GM21576 (cell line): ENCODE data around the gene HPDL.

Source experiments
- ATAC-seq: cut with Tn5 transposase; IDR thresholded peaks from one replicate; pipeline ENCODE4 v1.9.1; 2021; ENCODE audit warnings: mild to moderate bottlenecking, moderate library complexity; ENCODE audit not compliant: unreplicated experiment

Gene HPDL

DNA sequence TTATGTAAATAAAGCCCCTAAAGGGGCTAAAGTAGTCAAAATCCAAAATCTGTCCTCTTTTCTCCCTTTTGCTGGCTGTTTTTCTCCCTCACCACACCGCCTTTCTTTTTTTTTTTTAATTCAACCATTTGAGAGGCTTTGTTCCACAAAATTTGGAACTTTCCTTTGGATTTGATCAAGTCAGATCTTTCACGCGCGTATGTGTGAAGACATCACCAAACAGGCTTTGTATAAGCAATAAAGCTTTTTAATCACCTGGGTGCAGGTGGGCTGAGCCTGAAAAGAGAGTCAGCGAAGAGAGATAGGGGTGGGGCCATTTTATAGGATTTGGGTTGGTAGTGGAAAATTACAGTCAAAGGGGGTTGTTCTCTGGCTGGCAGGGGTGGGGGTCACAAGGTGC, 5.3 kb upstream of the HPDL start:
- ATAC-seq: no peak

DNA sequence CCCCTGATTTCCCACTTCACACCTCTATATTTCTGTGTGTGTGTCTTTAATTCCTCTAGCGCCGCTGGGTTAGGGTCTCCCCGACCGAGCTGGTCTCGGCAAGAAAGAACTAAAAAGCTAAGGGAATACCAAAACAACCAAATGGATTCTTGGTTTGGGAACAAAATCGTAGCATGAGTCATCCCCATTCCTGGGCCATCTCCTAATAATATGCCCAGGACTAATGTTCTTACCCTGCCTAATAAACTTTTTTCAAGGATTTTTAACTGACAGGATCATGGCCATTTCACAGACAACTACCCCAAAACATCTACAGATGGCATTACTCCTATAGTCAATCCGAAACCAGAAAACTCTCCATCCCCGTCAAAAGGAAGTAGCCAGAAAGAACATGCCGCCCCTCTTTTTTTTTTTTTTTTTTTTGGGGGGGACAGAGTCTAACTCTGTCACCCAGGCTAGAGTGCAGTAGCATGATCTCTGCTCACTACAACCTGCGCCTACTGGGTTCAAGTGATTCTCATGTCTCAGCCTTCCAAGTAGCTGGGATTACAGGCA, 4.1 kb upstream of the HPDL start:
- no peak for ATAC-seq

DNA sequence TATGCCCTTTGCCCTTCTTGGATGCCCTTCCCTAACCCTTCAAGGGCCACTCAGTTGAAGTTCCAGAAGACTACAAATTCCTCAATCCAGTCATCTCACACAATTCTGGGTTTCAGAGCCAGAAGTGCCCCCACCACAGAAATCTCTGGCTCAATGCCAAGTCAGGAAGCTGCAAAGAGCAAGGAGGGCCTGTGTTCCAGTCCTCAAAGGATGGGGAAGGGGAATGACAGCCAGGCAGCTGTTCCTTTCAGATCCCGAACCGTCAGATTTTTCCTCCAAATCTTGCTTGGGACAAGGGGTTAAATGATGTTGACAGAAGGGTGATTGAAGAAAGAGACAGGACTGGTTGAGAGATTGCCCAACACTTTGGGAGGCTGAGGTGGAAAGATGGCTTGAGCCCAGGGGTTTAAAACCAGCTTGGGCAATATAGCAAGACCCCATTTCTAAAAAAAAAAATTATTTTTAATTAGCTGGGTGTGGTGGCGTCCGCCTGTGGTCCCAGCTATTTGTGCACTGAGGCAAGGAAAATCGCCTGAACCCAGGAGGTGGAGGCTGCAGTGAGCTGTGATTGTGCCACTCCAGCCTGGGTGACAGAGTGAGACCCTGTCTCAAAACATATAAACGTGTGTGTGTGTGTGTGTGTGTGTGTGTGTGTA, 716 bp upstream of the HPDL start:
- no peak for ATAC-seq

DNA sequence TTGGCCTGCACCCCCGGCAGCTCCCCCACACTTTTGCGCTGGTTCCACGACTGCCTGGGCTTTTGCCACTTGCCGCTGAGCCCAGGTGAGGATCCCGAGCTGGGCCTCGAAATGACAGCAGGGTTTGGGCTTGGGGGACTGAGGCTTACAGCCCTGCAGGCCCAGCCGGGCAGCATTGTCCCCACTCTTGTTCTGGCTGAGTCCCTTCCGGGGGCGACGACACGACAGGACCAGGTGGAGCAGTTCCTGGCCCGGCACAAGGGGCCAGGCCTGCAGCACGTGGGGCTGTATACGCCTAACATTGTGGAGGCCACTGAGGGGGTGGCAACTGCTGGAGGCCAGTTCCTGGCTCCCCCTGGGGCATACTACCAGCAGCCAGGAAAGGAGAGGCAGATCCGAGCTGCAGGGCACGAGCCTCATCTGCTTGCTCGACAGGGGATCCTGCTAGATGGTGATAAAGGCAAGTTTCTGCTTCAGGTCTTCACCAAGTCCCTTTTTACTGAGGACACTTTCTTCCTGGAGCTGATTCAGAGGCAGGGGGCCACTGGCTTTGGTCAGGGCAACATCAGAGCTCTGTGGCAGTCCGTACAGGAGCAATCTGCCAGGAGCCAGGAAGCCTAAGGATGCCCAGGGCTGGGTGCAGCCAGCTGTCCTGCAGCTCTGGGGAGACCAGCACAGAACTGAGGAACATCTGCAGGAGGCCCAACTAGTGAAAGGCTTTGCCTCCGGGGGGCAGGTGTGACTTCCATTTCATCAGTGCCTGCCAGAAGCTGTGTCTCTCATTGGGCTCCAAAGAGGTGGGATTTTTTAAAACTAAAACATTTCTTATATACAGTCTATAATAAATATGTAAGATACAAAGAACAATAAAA, 1.2 kb downstream of the HPDL start:
- ATAC-seq: no peak

DNA sequence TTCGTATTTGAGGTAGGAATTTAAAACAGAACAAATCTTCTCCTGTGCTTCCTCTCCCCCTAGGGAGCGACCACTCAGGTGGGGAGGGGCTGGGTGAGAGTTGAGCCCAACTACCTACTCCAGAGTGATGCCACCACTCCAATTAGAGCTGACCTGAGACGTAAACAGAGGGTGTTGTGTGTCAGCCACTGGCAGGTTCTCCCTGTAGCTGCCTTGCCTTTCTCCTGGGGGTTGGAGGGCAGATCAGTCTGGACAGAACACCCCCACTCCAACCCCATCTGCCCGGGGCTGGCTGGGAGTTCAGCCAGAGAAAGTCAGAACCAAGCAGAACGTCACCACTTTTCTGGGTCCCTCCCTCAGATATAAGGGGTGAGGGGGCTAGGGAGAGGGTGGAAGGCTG, 2.0 kb downstream of the HPDL start:
- no peak for ATAC-seq

DNA sequence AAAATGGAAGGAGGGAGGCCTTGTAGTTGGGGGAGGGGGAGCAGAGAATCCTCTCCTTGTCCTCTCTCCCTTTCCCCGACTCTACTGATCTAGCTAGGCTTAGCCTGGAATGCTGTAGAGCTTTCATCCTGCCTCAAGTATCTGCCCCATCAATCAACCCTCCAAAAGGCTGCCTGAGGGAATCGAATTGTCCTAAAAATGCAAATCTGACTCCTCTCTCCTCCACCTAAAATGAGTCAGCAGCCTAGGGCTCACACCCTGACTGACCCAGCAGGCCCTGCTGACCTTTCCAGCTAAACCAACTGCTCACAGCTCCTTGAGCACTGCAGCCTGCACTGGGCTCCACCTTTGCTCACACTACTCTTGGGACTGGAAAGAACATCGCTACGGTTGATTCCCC, 2.8 kb downstream of the HPDL start:
- ATAC-seq: no peak

DNA sequence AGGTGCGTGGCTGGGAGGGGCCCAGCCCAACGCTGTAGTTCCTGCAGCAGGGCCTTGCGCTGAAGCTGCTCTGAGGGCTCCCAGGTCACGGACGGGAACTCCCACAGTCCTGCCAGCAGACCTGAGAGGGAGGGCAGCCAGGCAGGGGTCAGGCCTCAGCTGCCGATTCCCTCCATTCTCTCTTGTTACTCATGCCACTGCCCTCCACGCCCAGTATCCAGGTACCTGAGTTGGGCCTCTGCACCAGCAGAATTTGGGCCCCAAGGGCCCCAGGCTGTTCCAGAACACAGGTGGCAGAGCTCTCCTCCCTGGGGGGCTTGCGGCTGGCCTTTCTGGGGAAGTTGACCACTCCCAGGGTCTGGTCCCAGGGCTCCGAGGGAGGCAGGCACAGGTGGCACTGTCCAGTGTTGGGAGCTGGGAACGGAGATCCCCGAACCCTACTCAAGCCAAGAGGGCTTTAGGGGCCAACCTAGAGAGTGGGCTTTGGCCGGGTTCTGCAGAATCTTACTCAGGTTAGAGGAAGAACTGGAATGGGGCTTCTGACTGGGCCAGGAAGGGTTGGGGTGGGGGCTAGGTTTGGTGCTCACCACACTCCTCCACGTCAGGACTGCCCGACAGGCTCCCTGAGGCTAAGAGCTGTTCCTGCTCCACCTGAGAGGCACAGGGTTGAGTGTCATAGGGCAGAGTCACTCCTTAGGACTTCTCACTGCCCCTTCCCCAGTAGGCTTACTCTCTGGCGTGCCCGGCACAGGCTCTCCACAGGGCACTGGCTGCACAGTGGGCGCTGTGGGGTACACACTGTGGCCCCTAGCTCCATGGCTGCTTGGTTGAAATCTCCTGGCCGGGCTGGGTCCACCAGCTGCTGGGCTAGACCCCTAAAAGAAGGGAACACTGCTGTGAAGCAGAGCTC, 5.0 kb downstream of the HPDL start:
- ATAC-seq: no peak

DNA sequence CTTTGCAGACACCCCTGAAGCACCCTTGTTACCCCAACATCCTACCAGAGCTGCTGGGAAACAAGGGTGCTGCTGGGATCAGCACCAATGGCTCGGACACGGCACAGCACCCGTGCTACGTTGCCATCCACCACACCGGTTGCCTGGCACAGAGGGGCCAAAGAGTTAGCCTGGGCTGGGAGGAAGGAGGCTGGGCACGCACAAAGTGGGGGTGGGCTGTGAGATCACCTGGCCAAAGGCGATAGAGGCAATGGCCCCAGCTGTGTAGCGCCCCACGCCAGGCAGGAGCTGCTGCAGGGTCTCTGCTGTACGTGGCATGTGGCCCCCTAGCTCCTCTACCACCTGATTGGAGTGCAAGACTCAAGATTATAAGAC, 5.6 kb downstream of the HPDL start:
- ATAC-seq: no peak

DNA sequence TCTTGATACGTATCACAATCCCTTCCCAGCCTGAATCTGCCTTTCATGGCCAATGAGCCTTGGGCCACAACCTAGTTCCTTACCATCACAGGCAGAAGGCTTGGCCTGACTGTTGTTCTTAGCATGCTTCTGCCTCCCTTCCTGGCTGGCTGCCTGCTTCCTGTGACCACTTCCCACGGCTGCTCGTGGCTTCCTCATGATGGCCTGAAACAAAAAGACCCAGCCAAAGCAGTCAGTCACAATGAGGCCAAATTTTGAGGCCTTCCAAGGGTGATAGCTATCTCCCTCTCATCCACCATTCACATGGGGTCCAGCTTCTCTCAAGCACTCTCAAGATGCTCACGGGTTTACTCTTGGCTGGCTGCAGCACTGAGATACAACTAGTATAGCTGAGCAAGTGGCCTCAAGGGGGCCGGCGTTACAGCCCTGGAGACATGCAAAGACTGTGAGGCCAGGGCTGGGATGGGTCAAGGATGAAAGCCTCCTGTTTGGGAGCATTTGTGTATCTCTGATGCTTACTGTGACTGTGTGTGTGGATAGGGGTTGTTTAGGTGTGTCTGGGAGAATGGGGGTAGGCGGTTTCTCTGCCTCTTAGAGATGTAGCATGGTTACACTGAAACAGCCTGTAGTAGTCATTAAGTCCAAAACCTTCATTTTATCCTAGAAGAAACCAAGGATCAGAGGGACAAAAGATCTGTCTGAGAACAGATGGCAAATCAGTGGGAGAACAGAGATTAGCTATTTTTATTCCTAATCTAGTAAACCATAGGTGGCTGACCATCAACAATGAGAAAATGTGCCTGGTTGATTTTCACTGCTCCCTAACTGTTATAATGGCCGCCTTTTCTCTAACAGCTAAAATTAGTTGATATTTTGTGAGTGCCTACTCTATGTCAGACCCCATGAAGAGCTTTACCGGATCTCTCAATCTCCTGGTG, 7.9 kb downstream of the HPDL start:
- ATAC-seq: no peak

DNA sequence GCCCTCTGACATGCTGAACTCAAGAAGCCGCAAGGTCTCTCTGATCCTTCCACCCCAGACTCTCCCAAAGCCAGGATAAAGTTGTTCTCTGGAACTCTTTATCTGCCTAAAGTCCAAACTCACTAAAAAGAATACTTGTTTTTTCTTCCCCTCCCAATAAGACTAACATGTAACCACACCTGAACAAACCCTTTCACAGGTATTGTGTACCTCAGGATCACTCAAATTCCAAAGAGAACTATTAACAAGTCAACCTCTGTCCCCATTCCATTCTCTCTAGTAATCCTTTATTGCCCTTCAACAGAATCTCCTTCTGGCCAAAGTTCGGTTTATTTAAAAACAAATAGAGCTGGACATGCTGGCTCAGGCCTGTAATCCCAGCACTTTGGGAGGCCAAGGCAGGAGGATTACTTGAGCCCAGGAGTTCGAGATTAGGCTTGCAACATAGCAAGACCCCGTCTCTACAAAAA, 9.2 kb downstream of the HPDL start:
- no peak for ATAC-seq

DNA sequence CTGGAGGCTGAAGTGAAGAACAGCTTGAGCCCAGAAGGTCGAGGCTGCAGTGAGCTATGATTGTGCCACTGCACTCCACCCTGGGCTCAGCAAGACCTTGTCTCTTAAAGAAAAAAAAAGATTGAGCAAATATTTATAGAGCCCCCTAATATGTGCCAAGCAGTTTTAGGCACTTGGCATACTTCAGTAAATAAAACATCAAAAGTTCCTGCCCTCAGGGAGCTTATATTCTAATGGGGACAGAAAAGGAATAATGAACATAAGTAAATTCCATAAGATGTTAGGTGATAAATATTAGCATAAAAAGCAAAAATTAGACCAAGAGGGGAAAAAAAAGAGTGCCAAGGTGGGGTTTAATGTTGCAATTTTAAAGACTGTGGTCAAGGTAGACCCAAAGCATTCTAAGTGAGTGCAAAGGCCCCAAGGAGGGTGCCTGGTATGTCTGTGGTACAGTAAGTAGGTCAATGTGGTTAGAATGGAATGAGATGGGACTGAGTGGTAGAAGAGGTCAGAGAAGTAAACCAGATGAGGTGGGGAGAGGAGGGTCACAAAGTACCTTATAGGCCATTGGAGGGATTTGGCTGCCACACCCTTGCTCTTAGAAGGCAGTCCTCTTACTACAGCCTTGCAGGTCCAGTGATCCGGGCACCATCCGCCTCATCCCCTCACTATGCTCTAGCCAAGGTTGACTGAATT, 11.1 kb downstream of the HPDL start:
- ATAC-seq: no peak

DNA sequence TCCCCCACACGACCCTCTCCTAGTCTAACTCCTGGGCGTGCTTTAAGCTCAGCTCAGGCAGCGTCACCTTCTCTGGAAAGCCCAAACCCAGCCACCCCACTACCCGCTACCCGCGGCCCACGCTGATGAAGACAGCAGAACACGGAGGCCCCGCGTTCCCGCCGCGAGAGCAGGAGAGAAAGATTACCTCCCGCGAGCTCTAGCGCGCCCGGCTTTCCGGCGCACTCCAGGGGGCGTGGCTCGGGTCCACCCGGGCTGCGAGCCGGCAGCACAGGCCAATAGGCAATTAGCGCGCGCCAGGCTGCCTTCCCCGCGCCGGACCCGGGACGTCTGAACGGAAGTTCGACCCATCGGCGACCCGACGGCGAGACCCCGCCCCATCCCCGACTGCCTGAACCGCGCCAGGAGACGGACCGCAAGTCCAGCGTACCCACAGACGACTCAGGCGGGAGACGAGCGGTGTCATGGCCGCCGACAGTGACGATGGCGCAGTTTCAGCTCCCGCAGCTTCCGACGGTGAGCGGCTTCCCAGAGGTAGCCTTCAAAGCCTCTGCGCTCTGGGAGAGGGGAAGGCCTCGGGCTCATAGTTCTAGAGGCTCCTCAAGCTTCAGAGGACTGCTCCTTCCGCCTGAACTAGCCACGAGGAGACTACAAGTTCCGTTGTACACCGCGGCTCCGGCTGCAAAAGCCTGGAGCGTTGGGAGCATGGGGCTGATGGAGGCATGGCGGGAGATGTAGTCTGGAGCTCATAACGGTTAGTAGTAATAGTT, 13.3 kb downstream of the HPDL start, which contains the start of the genes MUTYH and TOE1:
Gene MUTYH (minus strand): TSS at position 652 of the 770 bp plus-strand sequence. CDS start 5,935 bp downstream, outside the sequence.
Gene TOE1 (plus strand): TSS at position 382 of the 770 bp plus-strand sequence. CDS start 83 bp downstream, at position 465.
- ATAC-seq: peak; percentile 68

DNA sequence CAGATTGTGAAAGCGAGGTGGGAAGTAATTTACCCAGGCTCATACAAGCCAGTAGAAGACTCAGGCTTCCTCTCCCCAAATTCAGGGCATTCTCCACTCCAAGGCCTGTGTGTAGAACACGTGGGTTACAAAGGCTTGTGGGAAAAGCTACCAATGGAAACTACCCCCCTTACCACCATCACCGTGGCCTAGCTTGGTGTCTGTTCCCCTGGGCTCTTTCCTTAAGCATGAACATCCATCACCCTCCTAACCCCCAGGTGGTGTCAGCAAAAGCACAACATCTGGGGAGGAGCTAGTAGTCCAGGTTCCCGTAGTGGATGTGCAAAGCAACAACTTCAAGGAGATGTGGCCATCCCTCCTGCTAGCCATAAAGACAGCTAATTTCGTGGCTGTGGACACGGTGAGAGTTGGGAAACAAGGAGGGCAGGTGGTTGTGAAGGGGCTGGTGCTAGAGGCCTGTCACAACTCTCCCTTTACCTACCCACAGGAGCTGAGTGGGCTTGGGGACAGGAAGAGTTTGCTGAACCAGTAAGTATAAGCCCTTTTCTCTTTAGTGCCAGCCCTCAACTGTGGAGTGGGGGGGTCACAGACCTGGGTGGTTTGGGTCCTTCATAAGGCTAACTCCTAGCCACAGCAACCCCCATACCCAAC, 14.2 kb downstream of the HPDL start:
- peak; percentile 3 for ATAC-seq

DNA sequence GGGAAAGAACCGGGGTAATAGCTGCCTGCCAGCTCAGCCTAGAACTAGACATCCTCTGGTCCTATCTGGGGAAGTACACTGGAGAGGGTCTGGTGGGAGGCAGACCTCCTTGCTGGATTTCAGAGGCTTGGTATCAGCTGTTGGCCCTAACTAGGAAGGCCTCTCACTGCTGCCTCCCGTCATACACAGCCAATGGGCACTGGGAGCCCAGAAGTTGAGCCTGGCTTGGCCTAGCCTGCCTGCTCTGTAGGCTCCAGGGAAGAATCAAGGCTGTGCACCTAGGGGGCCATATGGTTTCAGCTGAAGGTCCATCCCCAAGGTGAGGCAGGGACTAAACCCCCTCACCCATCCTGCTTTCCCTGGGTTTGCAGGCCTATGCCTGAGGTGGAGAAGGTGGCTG, 17.8 kb downstream of the HPDL start:
- no peak for ATAC-seq

DNA sequence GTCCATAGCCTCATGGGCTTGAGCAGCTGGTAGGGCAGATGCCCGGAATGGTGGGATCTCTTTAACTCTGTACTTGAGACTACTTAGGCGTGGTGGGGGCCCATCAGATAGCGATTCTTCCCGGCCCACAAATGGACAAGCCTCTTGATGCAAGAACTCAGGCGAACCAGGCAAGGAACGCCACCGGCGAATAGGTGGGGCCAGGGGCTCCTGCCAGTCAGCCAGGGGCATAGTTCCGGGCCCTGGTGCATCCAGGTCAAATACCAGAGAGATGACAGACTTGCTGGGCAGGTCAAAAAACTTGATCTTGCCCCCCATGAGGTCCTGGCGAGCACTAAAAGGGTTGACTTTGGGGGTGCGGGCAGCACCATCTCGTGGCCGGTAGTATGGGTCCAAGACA, 18.3 kb downstream of the HPDL start:
- ATAC-seq: no peak

DNA sequence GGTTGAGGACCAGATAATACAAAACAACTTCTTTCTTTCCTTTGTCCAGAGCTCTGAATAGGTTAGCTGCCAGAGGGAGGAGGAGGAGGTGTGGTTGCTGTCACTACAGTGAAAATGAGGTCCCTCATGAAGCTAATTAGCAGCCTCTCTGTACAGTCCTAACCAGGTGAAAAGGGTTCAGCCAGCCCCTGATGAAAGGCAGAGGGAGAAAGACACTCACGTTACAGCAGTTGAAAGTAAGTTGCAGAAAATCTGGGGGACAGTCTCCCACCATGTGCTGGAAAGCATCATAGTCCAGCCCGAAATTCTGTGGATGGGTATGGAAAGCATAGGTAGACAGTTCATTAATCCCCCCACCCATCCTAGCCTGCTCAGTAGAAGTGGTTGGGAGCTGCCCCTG, 19.8 kb downstream of the HPDL start:
- ATAC-seq: no peak

DNA sequence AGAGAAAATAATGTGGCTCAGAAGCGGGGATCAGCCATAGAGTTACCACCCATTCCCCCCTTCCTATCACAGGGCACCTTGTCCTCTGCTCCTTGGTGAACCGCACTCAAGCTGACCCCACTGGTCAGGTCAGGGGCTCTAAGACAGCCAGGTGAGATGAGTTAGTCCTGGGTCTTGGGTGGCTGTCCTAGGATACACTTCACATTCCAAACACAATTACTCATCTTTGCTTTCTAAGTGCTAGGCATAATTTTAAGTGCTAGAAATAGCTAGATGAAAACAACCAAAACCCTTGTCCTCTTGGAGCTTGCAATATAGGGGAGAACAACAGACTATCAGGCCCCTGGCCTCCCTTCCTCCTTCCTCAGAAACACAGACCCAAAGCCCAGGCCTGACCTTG, 21.3 kb downstream of the HPDL start:
- ATAC-seq: no peak

DNA sequence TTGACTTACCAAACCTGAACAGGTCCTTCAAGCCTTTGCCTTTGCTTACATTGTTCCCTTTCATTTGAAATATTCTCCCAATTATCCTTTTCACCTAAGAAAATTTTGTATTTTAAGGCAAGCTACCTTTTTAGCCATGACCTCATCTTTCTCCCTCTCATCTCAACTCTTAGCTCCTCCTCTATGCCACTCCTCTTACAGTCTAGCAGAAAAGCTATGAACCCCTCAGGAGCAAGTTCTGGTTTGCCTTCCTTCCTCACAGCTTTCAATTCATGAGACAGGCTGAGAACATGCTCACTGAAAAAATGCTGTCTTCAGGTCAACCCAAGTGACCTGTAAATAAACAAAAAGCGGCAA, 21.9 kb downstream of the HPDL start:
- no peak for ATAC-seq
